ENCODE data around the gene ALKAL2.

DNA sequence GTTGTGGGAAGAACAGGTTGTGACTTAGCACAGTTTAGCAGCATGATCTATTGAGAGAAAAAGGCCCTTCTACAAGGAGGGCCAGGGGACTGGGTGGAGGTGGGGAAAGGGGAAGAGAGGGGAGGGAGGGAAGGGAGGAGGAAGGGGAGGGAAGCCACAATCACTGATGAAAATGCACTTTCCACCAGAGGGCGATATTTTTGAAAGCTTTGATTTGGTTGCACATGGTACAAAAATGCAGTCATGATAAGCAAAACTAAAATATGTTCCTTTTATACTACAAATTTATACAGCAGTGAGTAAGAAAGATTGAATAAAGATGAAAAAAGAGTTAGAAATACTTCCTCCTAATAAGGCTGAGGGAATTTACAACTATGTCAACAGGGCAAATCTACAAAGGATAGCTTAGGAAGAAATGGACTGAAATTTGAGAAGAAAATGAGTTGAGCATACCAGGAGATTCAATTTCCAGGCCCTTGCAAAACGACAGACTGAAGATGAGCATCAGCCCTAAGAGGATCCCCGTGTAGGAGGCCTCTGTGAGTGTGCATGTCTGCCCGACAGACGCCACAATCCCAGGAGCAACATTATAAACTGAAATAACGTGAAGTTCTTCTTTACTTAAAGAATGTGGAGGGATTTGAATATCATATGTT, 41.3 kb downstream of the ALKAL2 start:
- TF ChIP-seq POLR2A (IDR thresholded peaks at IDR 0.05) (no peak), CTCF (IDR thresholded peaks at IDR 0.05) (peak in 1 of 3 experiments; percentile 53)
